SK-N-SH treated with all-trans-retinoic acid at 6 μM for 48 hours (cell line): ENCODE data around the gene NEK11.

Experiments used
- ATAC-seq: fragments of 200-7000 bp; cut with Tn5 transposase; 3 replicates; pipeline ENCODE4 v1.9.1; 2020; ENCODE audit warnings: mild to moderate bottlenecking, moderate library complexity
- ARNTL ChIP-seq: fragments of 450-650 bp; formaldehyde crosslinking; IDR thresholded peaks from 2 replicates; pipeline ENCODE4 v1.5.0; 2020; ENCODE audit warnings: low read depth, mild to moderate bottlenecking, moderate library complexity, borderline replicate concordance
- BACH2 ChIP-seq: fragments of 250-450 bp; sonication (Bioruptor Pico); IDR thresholded peaks from 2 replicates; pipeline ENCODE4 v1.9.0; 2021; ENCODE audit warnings: mild to moderate bottlenecking, borderline replicate concordance
- CSDC2 ChIP-seq: fragments of 250-450 bp; sonication (Bioruptor Pico); IDR thresholded peaks from 2 replicates; pipeline ENCODE4 v1.5.0; 2020; ENCODE audit warnings: mild to moderate bottlenecking, moderate library complexity
- GLIS3 ChIP-seq: fragments of 250-450 bp; sonication (Bioruptor Pico); IDR thresholded peaks from 2 replicates; pipeline ENCODE4 v1.5.0; 2020; ENCODE audit warnings: mild to moderate bottlenecking, moderate library complexity
- ISL1 ChIP-seq: fragments of 250-450 bp; sonication (Bioruptor Pico); IDR thresholded peaks from 2 replicates; pipeline ENCODE4 v2.1.2; 2022; ENCODE audit warnings: mild to moderate bottlenecking, moderate library complexity
- OSR1 ChIP-seq: fragments of 250-450 bp; sonication (Bioruptor Pico); IDR thresholded peaks from 2 replicates; pipeline ENCODE4 v1.8.0; 2022; ENCODE audit warnings: moderate library complexity, mild to moderate bottlenecking, inconsistent platforms
- PATZ1 ChIP-seq: fragments of 250-450 bp; sonication (Bioruptor Pico); IDR thresholded peaks from 2 replicates; pipeline ENCODE4 v1.8.0; 2020; ENCODE audit warnings: mild to moderate bottlenecking, moderate library complexity, borderline replicate concordance
- POU6F1 ChIP-seq: fragments of 250-450 bp; sonication (Bioruptor Pico); IDR thresholded peaks from 2 replicates; pipeline ENCODE4 v1.8.0; 2021; ENCODE audit warnings: low read depth, mild to moderate bottlenecking, moderate library complexity, borderline replicate concordance
- PPARA ChIP-seq: fragments of 250-450 bp; sonication (Bioruptor Pico); IDR thresholded peaks from 2 replicates; pipeline ENCODE4 v1.5.0; 2020; ENCODE audit warnings: mild to moderate bottlenecking, borderline replicate concordance
- TCF4 ChIP-seq: fragments of 250-450 bp; sonication (Bioruptor Pico); IDR thresholded peaks from 2 replicates; pipeline ENCODE4 v1.8.0; 2021; ENCODE audit warnings: mild to moderate bottlenecking, moderate library complexity, borderline replicate concordance
- TOX ChIP-seq: fragments of 250-450 bp; sonication (Bioruptor Pico); IDR thresholded peaks from 2 replicates; pipeline ENCODE4 v1.8.0; 2021; ENCODE audit warnings: mild to moderate bottlenecking, moderate library complexity, borderline replicate concordance
- ZC3H10 ChIP-seq: fragments of 250-450 bp; sonication (Bioruptor Pico); IDR thresholded peaks from 2 replicates; pipeline ENCODE4 v1.5.1; 2021; ENCODE audit warnings: mild to moderate bottlenecking, moderate library complexity
- ZFP3 ChIP-seq: fragments of 250-450 bp; sonication (Bioruptor Pico); IDR thresholded peaks from 2 replicates; pipeline ENCODE4 v1.5.0; 2020; ENCODE audit warnings: mild to moderate bottlenecking, moderate library complexity
- ZFP30 ChIP-seq: fragments of 450-650 bp; formaldehyde crosslinking; IDR thresholded peaks from 2 replicates; pipeline ENCODE4 v1.5.0; 2022; ENCODE audit warnings: mild to moderate bottlenecking, moderate library complexity
- ZNF565 ChIP-seq: fragments of 450-650 bp; formaldehyde crosslinking; conservative IDR thresholded peaks from 2 replicates; pipeline ENCODE4 v1.5.0; 2020; ENCODE audit warnings: low read depth, mild to moderate bottlenecking, moderate library complexity
- ZNF70 ChIP-seq: fragments of 450-650 bp; formaldehyde crosslinking; IDR thresholded peaks from 2 replicates; pipeline ENCODE4 v1.5.0; 2020; ENCODE audit warnings: mild to moderate bottlenecking, moderate library complexity
- TF ChIP-seq, protein P1 (sequence below): fragments of 250-450 bp; sonication (Bioruptor Pico); IDR thresholded peaks from 2 replicates; pipeline ENCODE4 v1.5.0; 2020; ENCODE audit warnings: mild to moderate bottlenecking, moderate library complexity
- TF ChIP-seq, protein P2 (sequence below): fragments of 250-450 bp; sonication (Bioruptor Pico); IDR thresholded peaks from 2 replicates; pipeline ENCODE4 v1.5.1; 2021; ENCODE audit warnings: mild to moderate bottlenecking, moderate library complexity

The NEK11 gene

DNA sequence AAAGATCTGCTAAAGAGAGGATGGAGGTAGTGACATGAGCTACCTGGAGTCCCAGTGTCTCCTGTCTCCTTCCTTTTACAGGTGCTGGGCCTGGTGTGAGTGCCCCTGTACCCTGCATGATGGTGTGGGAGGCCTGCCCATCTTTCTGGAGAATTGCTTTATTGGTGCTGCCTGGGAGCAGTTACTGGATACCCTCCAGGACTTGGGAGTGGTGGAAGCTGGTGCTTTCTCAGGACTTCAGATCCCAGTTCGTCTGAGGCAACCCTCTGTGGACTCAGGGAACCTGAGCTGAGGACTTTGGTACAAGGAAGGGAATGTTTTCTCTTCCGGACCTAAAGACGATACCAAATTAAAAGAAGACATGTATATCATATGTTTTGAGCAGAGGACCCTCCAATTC is 336.6 kb downstream of the NEK11 start:
- no peak for TF ChIP-seq ARNTL (CRISPR knock-in tag)
- no peak for TF ChIP-seq BACH2
- TF ChIP-seq, protein P1, sequence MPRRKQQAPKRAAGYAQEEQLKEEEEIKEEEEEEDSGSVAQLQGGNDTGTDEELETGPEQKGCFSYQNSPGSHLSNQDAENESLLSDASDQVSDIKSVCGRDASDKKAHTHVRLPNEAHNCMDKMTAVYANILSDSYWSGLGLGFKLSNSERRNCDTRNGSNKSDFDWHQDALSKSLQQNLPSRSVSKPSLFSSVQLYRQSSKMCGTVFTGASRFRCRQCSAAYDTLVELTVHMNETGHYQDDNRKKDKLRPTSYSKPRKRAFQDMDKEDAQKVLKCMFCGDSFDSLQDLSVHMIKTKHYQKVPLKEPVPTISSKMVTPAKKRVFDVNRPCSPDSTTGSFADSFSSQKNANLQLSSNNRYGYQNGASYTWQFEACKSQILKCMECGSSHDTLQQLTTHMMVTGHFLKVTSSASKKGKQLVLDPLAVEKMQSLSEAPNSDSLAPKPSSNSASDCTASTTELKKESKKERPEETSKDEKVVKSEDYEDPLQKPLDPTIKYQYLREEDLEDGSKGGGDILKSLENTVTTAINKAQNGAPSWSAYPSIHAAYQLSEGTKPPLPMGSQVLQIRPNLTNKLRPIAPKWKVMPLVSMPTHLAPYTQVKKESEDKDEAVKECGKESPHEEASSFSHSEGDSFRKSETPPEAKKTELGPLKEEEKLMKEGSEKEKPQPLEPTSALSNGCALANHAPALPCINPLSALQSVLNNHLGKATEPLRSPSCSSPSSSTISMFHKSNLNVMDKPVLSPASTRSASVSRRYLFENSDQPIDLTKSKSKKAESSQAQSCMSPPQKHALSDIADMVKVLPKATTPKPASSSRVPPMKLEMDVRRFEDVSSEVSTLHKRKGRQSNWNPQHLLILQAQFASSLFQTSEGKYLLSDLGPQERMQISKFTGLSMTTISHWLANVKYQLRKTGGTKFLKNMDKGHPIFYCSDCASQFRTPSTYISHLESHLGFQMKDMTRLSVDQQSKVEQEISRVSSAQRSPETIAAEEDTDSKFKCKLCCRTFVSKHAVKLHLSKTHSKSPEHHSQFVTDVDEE (CRISPR knock-in tag) = no peak
- TF ChIP-seq OSR1 (CRISPR knock-in tag) = no peak
- TF ChIP-seq CSDC2 (CRISPR knock-in tag) = no peak
- TF ChIP-seq POU6F1 = no peak
- TF ChIP-seq TOX (CRISPR knock-in tag) = no peak
- no peak for TF ChIP-seq PATZ1 (CRISPR knock-in tag)

GRCh38 chr3:131370935-131371687 is 344.4 kb downstream of the NEK11 start:
- TF ChIP-seq ZFP30 = no peak
- TF ChIP-seq TCF4 (CRISPR knock-in tag) = no peak
- no peak for TF ChIP-seq BACH2
- TF ChIP-seq TOX (CRISPR knock-in tag) = no peak
- no peak for TF ChIP-seq GLIS3 (CRISPR knock-in tag)
- TF ChIP-seq PPARA = no peak
- no peak for TF ChIP-seq CSDC2 (CRISPR knock-in tag)
- no peak for TF ChIP-seq ZNF70 (CRISPR knock-in tag)
- no peak for TF ChIP-seq ARNTL (CRISPR knock-in tag)
- TF ChIP-seq OSR1 (CRISPR knock-in tag) = no peak
- no peak for TF ChIP-seq ZC3H10
- TF ChIP-seq POU6F1 = no peak
- TF ChIP-seq ZFP3 (CRISPR knock-in tag) = no peak
- TF ChIP-seq, protein P1 (CRISPR knock-in tag) = no peak
- no peak for ATAC-seq

More for the DNA sequence above, 336.6 kb downstream of the NEK11 start:
- ATAC-seq = no peak

GRCh38 chr3:131371688-131372066 is 345.0 kb downstream of the NEK11 start:
- TF ChIP-seq ZFP30 = no peak
- TF ChIP-seq, protein P2, sequence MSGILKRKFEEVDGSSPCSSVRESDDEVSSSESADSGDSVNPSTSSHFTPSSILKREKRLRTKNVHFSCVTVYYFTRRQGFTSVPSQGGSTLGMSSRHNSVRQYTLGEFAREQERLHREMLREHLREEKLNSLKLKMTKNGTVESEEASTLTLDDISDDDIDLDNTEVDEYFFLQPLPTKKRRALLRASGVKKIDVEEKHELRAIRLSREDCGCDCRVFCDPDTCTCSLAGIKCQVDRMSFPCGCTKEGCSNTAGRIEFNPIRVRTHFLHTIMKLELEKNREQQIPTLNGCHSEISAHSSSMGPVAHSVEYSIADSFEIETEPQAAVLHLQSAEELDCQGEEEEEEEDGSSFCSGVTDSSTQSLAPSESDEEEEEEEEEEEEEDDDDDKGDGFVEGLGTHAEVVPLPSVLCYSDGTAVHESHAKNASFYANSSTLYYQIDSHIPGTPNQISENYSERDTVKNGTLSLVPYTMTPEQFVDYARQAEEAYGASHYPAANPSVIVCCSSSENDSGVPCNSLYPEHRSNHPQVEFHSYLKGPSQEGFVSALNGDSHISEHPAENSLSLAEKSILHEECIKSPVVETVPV (CRISPR knock-in tag) = no peak
- no peak for TF ChIP-seq GLIS3 (CRISPR knock-in tag)
- TF ChIP-seq ZNF70 (CRISPR knock-in tag) = no peak
- TF ChIP-seq CSDC2 (CRISPR knock-in tag) = no peak
- no peak for TF ChIP-seq BACH2
- no peak for TF ChIP-seq ZNF565 (CRISPR knock-in tag)
- no peak for TF ChIP-seq ISL1 (CRISPR knock-in tag)
- TF ChIP-seq ZFP3 (CRISPR knock-in tag) = no peak
- TF ChIP-seq PPARA = no peak
- no peak for TF ChIP-seq POU6F1
- TF ChIP-seq PATZ1 (CRISPR knock-in tag) = no peak
- TF ChIP-seq, all 23 proteins: peak for 0
- no peak for ATAC-seq
